HG03558 (cell line): ENCODE results near the gene CCHCR1.

Experiments used
- ATAC-seq: cut with Tn5 transposase; IDR thresholded peaks from one replicate; pipeline ENCODE4 v1.9.1; 2021; ENCODE audit warnings: moderate number of reproducible peaks; ENCODE audit not compliant: unreplicated experiment; ENCODE audit errors: extremely low read depth

The CCHCR1 gene

DNA sequence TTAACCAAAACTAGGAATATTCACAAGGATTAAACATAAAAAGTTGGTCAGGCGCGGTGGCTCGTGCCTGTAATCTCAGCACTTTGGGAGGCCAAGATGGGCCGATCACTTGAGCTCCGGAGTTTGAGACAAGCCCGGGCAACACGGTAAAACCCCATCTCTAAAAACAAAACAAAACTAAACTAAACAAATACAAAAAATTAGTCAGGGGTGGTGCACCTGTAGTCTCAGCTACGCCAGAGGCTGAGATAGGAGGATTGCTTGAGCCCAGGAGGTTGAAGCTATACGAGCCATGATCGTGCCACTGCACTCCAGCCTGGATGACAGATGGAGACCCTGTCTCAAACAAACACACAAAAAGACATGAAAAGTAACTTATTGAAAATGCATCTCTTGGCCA, 21.9 kb downstream of the CCHCR1 start:
- ATAC-seq = no peak

DNA sequence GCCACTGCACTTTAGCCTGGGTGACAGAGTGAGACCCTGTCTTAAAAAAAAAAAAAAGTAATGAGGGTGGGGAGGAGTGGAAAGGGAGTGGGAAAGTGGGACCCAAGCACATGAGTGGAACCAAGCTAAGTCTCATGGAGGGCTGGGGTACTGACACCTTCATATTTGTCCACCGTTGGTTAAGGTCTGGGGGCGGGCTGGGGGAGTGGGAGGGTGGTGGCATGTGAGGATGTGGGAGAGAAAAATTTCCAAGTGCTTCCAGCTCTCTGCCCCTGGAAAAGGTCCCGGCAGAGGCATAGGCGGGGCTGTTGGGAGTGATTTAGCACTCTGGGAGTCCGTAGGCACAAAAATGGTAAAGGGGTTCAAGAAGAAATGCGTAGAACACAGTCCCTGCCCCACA, 24.8 kb downstream of the CCHCR1 start:
- ATAC-seq = no peak

DNA sequence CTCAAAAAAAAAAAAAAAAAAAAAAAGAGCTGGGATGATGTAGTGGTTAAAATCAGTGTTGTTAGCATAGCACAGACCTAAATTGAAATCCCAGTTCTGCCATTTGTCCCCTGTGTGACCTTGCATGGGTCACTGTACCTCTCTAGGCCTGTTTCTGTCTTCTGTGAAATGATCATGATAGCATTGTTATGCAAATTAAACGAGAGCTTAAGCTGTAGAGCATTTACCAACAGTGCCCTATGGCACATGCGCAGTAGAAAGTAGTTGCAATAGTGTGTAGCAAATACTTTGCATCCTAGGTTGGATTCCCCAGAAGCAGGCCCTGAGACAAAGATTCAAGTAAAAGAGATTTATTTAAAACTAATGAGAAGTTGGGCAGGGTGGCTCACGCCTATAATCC, 26.0 kb downstream of the CCHCR1 start:
- ATAC-seq = no peak

DNA sequence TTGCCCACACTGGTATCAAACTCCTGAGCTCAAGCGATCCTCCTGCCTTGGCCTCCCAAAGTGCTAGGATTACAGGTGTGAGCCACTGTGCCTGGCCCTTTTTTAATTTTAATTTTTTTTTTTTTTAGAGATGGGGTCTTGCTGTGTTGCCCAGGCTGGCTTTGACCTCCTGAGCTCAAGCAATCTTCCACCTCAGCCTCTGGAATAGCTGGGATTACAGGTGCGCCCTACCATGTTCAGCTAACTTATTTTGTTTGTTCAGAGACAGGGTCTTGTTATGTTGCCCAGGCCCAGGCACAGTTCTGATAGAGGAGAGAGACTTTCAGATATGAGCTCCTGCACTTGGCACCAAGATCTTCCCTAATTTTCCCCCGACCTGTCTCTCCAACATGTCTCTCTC, 26.9 kb downstream of the CCHCR1 start:
- ATAC-seq = no peak

DNA sequence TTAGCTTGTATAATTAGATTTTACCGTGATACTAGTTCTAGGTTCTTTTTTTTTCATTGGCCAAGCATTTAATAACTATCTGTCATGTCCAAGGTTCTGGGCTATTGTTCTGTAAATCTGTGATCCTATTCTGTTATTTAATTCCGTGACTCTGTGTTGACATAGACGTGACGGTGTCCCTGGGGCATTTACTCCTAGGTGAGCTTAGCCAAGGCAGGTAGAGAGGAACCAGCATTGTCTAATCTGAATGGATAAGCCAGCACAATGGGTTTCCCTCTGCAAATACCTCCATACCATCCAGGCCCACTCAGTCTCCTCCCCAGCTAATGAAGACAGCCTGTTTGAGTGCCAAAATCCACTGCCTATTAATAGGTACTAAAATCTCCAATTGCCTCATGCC, 28.5 kb downstream of the CCHCR1 start:
- ATAC-seq = no peak

DNA sequence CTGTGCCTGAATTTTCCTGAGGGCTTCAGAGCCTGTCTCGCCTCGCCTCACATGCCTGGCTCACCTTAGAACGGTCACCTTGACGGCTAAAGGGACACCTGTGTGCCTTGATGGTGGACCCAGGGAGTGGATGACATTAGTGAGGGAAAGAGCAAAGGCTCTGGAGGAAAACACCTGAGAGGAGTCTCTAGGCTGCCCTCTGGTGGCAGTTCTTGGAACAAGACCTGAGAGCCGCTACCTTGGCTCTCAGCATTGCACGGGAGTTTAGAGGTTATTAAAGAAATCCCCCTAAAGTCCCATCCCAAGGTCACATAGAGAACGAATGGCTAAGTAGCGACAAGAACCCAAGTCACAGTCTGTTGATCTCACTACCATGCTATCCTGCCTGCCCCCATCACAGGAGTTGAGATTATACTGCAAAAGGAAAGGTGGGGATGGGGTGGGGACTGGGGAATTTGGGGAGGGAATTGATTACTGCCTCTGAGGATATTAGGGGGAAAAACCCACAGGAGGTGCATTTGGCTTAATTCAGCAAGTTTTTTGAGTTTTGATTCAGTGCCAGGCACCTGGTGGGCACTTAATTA, 29.4 kb downstream of the CCHCR1 start:
- no peak for ATAC-seq

DNA sequence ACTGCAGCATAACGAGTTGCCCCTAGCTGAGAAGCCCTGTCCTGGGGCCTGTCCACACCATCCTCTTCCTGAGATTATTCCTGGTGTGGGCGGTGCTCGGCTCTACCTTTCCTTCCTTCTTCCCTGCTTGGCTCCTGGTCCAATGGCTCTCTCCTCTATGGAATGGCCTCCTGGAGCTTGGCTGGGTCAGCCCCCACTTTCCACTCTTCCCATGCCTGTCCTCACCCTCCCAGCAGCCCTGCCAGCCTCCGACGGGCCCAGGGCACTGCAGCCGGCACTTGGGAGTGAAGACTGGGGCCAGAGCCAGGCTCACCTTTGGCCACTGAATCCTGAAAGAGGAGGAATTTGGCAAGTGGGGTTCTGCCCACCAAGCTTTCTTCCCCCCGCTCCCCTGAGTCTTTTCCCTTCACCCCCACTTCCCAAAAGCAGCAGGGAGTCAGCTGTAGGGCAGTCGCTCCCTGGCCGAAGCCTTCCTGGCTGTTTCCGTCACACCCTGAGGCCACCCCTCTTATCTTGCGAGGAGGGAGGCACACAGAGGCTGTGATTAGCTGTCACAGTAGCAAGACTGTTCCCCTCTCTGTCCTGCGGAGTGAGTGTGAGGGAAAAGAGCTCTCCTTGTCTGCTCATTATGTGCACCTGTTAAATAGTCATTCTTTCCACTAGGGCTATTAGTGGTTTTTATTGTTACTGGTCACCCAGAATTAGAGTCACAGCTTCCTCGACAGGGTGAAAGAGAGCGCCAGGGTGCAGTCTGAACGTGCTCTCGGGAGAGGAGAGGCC, 31.0 kb downstream of the CCHCR1 start:
- no peak for ATAC-seq

DNA sequence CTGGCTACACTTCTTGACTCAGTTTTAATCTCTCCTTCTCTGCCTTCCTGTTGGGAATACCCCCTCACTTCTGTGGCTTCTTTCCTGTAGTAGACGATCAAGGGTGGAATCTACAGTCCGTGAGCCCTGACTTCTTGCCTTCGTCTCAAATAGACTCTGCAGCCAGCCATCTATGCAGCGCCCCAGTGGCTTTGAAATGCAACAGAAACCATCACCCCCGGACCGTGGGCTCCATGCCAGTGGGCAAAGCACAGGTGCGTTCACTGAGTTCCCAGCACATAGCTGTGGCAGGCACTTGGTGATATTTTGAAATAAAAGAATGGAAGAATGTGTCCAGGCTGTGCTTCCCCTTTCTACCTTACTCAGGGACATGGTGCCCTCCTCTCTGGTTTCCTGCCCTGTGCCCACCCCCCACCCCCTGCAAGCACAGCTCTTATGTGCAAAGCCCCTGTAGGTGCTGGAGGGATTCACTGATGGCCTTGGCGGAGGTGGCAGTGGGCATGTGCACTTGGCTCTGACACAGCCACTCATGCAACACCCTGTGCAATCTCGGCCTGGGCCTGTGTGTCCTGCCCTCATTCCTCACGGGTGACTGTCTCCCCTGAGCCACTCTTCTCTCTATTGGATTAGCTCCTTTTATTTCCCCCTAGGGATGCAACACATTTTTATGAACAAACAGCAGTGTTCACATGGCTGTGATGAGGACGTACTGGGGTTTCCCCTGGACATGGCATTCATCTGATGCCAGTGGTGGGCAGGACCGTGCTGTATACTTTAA, 31.8 kb downstream of the CCHCR1 start:
- ATAC-seq = no peak

DNA sequence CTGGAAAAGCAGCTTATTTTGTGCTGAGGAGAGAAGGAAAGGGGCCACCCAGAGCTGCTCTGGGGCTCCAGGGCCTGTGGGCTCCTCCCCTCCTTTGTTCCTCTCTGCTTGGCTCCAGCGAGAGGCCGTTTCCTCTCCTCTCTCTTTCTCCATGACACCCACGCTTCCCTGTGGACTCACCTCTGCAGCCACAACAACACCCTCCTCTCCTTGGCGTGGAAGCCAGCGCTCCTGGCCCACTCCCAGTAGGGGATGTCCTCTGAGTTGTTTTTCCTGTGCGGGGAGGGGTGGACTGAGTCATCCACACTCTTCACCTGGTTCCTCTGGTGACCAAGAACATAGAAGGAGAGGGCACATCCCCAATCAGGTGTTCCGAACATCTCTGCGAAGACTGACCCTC, 32.4 kb downstream of the CCHCR1 start:
- ATAC-seq = no peak

DNA sequence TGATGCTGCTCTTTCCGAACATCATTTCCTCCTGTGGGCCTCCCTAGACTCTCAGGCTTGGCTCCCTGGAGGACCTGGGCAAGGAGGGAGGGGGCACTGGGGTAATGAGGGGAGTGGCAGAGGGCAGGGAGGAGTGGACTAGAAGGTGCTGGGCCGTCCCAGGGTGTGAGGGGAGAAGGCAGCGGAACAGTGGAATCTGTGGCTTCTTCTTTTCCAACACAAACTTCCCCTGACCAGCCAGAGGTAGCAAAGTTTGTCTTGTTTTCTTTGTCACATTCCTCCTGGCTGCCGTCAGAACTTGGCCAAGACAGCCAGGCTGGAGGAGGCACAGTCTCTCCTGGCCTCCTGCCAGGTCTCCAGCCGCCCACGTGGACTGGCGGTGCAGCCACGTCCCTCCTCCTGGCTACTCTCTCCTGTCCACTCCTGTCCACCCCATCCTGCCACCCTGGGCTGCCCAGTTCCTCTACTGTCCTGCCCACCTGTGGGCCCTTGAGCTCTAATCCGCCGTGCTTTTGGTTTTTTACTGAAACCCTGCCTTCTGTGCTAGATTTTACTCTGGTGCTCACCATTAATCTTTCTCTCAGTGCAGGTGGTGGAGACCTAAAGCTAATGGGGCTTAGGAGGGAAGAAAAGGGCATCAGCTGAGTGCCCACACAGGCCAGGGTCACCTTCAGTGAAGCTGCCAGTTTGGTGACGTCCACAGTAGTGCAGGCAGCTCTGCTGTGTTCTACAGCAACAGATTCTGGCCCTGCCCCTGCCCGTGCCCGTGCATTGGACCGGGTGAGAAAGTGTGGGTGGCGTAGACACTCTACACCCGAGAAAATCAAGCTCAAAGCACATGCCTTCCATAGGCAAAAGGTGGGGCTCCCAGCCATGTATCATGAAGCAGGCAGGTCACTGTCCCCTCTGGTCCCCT, 34.6 kb downstream of the CCHCR1 start:
- no peak for ATAC-seq

DNA sequence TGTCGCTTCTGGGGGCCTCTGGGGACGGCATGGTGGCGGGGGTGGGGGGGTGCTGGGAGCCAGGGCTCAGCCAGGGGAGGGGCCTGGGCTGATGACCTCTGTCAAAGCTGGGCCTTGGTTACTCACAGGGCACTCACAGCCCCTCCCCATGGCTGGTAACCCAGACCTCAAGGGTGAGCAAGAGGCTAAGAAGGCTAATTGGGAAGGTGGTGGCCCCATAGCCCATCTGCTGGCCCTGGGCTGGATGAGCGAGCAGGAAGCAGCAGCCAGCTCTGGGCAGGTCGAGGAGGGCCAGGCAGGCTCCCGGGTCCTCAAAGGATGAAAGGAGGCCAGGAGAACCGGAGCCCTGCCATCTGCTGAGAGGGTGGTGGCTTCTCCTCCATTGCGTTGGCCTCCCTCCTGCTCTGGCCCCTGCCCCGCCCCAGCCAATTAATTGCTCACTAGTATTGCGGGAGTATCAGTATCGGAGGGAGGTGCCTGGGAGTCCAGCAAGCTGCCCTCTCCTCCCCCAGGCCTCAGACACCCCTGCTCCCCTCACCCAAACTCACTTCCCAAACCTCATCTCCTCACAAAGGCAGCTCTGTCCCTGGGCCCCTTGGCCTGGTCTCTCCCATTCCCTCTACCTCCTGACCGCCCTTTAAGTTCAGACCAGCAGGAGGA, 36.3 kb downstream of the CCHCR1 start:
- no peak for ATAC-seq

DNA sequence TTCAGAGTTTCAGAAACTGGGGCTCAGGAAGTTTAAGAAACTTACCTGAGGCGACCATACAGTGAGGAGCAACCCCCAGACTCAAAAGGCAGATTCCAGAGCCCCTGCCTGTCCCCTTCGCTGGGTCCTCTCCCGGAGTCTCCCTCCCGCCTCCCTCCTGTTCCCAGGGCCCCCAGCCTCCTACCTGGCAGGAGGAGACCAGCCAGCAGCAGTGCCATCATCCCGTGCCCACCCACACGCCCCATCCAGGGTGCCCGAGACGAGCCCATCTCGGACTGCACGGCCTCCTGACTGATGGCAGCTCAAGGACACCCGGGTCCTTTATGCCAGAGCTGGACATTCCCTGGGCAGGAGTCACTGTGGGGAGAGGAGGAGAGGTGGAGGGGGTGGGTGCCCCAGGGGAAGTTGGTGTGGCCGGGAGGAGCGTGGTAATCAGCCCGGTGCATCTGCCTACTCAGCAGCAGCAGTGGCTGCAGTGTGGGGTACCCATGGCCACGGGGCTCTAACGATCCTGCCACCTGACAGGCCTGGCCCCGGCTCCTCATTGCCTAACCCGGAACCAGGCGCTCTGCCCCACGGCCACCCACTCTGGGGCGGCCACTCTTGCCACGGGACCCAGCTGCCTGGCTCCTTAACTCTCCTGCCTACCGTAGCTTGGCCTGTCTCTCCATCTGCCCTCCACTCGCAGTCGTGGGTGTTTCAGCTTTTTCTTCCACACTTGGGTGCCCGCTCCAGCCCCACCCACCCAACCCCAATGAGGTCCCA, 37.3 kb downstream of the CCHCR1 start, which contains the start of gene CDSN:
Gene CDSN, minus strand, starts transcription at position 296 of the 765 bp plus-strand sequence. Its CDS starts 27 bp downstream, at position 269.
- no peak for ATAC-seq

DNA sequence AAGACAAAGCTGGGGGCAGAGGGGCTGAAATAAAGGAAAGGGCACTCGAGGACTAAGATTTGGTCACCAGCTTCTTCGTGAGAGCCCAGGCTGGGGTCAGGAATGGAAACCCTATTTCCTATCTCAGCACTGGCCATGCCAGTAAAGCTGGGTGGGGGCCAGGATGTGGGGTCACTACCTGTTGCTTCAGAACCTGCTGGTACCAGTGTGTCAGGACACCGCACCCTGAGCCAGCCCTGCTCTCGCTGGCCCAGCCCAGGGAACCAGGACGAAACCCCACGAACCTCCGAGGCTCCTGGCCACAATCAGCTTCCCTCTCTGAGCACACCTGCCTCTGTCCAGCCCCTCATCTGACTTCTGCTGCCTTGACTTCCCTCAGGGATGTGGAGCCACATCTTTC, 39.4 kb downstream of the CCHCR1 start:
- ATAC-seq = no peak

DNA sequence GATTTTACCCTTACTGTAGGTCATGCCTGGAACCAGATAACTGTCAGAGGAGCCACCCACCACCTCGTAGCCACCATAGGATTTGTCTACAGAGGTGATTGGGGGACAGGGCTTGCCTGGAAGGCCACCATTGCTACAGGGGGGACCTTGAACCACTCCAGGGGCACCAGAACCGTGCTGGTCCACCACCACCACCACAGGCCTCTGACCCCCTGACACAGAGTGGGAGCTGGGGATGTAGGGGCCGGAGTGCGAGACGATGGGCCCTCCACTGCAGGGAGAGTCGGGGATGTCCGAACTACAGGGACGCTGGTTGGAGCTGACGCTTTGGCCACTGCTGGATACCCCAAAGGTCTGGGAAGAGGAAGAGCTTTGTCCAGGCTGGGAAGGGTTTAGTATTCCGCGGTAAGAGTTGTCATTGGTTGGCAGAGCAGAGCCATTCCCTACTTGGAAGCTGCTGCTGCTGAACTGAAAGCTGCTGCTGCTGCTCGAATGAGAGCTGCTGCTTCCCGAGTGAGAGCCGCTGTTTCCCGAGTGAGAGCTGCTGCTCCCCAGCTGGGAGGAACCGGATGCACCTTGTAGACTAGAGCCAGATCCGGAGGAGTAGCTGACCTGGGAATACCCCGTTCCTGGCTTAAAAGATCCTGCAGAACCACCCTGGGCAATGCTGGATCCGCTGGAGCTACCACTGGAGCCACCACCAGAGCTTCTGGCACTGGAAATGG, 40.8 kb downstream of the CCHCR1 start:
- ATAC-seq = no peak

DNA sequence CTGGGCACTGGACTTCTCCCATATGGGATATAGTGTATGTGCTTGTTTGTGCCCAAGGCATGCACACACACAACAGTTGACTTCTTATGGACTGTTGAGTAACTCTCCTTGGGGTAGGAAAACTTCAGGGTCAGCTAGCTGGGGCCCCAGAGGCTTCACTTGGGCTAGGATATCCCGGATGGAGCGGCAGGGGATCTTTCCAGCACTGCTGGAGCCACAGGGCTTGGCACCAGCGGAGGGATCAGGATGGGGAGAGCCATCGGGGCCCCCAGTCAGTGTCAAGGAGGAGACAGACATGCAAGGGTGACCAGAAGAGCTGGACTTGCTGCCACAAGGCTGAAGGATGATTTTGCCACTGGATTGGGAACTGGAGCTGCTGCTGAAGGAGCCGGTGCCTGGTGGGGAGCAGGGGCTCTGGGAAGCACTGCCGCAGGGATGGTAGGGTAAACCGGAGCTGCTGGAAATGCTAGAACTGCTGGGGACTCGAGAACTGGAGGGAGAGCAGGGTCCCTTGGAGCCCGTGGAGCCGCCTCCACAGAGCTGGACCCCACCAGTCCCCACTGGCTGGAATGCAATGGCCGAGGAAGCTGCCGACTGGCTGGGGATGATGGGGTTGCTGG, 41.6 kb downstream of the CCHCR1 start:
- no peak for ATAC-seq

DNA sequence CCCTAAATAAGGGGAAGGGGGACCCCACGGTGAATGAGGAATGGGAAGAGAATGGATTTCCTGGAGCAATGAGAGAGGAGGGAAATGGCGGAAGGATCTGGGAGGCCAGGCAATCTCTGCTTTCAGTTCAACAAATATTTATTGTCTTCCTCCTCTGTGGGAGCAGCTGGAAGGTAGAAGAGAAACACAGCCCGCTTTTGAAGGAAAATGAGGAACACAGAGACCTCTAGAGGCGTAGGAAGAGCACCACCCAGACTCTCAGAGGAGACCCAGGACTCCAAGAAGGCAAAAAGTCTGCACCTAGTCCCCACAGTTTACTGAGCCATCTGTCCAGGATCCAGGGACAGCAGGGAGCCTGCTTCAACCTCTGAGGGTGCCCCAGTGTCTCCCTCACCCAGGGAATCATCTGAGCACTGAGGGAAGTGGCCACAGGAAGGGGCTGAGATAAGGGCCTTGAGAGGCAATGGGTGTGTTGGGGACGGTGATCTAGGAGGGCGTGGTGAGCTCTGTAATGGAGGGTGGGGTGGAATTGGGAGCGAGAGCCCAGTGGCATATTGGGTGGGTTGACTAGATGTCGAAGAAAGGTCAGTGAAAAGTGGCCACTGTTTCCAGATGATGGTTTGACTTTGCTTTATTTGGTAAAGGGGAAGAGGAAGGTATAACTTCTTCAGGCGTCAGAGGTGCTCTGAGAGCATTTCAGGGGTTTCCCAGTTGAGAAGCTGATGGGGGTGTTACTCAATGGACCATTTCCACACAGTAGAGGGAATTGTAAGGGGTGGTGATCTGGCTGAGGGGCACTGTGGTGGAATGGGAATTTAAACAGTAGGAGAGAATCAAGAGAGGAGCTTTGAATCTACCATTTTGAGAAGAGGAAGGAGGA, 42.4 kb downstream of the CCHCR1 start:
- ATAC-seq = no peak

DNA sequence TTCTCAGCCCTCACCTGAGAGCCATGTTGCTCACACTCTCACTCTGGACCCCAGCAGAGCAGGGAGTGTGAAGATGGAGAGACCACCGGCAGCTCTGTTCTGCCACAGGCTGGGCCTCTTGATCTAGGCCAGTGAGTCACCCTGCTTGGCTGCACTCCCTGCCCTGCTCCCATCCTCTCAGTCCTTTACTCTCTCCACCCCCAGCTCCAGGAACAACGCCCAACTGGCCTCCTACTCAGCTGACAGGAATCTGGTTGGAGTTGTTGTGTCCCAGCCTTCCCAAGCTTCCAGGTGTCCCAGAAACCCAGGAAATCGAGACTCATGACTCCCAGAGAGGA, 43.1 kb downstream of the CCHCR1 start, which contains the start of gene PSORS1C1:
Gene PSORS1C1, plus strand, starts transcription at position 260 of the 338 bp plus-strand sequence. CDS start 14,833 bp downstream, outside the sequence.
- ATAC-seq = no peak
